HPDE6-E6E7 (cell line): ENCODE results near the gene SYT15.
"Not testable (repeated sequence)": the region's sequence is repeated elsewhere in the genome, so short reads cannot be mapped to it uniquely, and the experiment has no call there.

ENCODE experiments used
- DNase-seq: peaks from one replicate; pipeline ENCODE4 v3.0.0; 2011; ENCODE audit warnings: missing footprints; ENCODE audit errors: extremely low spot score

SYT15 gene

DNA sequence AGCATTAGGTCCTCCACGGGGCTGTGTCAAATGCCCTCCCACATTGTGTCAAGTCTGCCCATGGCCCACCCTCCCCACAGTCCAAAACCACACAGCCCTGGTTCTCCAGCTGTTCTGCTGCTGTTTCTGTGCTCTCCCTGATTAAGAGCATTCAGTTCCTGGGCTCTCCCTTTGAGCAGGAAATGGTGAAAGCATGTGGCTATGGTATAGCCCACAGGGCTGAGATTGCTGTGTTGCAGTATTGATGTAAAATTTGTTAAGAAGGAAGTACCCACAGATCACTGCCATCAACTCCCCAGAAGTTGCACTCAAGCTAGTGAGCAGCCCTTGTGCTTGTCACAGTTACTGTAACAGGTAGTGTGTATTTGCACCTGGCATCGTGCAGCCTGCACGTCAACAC, 9.3 kb downstream of the SYT15 start:
- DNase-seq, result not testable (repeated sequence)

- DNase-seq, result not testable (repeated sequence)
Measured at GRCh38 chr10:46589589-46589988, 10.7 kb downstream of the SYT15 start.

GRCh38 chr10:46591053-46591452, 12.1 kb downstream of the SYT15 start:
- not testable (repeated sequence) for DNase-seq

DNA sequence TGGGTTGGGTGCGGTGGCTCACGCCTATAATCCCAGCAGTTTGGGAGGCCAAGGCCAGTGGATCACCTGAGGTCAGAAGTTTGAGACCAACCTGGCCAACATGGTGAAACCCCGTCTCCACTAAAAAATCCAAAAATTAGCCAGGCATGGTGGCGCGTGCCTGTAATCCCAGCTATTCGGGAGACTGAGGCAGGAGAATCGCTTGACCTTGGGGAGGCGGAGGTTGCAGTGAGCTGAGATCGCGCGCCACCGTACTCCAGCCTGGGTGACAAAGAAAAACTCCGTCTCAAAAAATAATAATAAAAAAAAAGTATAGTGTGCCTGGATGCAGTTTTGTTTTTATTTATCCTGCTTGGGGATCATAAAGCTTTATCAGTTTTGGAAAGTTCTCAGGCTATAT, 14.4 kb downstream of the SYT15 start:
- not testable (repeated sequence) for DNase-seq

DNA sequence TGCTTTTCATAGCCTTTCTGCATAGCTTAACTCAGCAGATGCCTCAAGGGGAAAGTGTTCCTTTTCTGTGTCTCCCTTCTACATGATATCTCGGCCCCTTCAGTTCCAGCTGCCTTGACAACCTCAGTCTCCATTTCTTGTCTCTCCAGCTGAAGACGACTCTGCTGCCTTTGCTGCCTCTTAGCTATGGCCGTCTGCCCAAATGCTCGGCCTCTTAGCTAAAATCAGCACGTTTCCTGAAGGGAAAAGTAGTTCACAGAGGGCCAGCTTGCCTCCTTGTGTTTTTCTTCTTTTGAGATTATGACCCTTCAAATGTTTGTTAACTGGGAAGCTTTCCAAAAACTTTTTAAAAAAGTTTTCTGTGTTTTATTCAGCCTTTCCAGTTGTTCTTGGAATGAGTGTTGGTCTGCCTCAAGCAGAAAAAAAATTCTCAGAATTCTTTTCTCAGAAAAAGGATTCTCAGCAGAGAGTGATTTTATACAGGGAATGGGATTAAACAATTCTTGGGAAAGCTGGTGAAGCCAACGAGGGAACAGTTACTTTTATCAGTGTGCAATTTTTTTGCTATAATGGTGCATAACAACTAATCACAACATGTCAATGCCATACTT, 15.6 kb downstream of the SYT15 start:
- not testable (repeated sequence) for DNase-seq

DNA sequence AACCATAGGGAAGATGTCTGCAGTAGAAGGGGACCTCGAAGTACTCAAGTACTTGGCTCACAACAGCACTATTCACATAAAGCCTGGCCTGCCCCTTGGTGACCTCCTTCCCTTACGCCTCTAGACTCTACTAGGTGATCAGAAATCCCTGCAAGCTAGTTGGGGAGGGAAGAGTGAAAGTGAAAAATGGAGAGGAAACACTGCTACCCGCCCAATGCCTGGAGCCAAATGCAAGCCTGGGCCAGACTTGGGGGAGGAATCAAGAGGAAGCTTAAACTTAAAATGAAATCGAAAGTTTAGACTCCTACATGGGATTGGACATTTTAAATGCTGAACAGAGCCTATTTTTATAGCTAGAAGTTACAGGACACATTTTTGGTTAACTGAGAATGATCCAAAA, 17.6 kb downstream of the SYT15 start:
- DNase-seq, result not testable (repeated sequence)

DNA sequence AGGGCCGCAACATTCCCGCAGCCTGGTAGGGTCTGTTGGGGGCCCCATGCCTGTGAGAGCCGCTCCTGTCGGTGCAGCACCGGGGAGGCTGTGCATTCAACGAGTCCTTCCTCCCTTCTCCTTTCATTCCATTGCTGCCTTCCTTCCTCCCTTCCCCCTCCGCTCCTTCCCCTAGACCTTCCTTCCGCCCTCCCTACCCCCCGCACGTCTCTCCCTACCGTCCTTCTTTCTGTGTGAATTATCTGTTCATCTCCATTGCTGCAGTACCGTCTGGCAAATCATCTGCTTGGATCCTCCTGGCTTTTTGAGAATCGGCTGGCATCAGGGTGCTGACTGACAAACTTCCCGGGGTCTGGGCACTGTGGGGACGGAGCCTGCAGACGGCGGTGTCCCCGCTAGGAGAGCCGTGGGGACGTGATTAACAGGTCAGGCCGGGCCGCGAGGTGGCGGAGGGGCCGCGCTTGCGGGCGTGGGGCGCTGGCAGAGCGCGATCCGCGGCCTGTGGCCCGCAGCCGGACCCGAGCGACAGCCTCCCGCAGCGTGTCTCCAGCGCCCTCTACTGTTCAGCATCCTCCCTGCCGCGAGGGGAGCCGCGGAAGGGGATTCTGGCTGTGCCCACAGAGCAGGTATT, 18.8 kb downstream of the SYT15 start:
- not testable (repeated sequence) for DNase-seq

DNA sequence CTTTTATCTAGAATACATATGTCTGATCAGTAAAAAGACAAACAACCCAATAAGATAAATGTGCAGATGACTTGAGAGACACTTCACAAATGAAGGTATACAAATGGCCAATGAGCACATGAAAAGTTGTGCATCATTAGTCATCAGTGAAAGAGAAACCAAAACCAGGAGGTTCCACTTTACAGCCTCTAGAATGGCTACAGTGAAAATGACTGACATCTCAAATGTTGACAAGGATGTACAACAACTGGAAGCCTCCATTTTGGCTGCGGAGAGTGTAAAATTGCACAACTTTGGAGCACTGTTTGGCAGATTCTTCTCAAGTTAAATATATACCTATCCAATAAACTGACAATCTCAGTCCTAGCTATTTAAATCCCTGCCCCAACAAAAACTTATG, 21.6 kb downstream of the SYT15 start:
- DNase-seq, result not testable (repeated sequence)

DNA sequence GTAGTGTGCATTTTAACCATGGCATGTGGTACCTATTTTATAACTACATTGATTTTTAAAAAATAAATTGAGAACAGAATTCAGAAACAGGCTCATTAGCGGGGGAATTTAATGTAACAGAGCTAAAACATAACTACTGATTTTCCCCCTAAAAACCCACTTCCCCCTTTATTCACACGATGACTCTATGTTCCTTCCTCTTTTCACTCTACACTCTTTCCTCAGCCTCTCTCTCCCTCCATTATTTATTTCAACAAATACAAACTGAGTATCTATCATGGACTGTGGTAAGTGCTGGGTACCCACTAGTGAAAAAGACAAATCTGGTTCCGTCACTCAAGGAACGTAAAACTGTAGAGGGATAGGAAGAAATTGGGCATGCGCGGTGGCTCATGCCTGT, 36.6 kb downstream of the SYT15 start:
- not testable (repeated sequence) for DNase-seq

GRCh38 chr10:46616227-46616626, 37.3 kb downstream of the SYT15 start:
- DNase-seq, result not testable (repeated sequence)

- not testable (repeated sequence) for DNase-seq
Measured at GRCh38 chr10:46617134-46617533, 38.2 kb downstream of the SYT15 start.

- DNase-seq, result not testable (repeated sequence)
Measured at GRCh38 chr10:46617913-46618312, 39.0 kb downstream of the SYT15 start.

- DNase-seq, result not testable (repeated sequence)
Measured at GRCh38 chr10:46623899-46624654, 45.1 kb downstream of the SYT15 start.

DNA sequence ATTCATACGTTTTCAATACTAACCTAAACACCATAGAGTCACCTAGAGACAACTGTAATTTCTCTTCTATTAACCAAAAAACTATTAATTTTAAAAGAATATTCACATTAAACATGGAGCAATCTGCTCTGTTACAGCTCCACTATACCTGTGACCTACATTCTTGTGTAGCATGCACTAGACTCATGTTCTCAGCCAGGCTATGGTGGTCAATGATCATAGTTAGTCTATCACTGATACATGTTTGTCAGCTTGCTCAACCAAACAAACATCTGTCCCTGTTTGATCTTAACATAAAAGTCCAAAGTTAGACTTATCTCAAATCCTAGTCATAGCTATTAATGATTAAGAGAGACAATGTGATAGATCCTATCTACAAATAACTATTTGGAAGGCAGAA, 50.9 kb downstream of the SYT15 start:
- DNase-seq, result not testable (repeated sequence)

DNA sequence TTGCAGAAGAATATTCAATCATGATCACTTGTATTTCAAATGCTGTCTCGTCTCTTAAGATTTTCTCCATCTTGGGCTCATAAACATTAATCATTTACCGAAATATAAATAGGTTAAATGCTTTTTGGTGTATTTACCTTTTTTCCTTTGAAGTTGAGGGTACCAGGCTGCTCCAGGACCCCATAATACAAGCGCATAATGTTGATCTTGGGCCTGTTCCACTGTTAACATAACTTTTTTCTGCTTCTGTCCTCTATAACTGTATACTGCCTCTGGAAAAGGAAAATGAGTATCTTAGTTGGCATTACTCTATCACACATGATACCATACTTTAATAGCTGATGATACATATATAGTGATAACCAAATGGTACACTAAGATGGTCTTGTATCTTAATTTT, 51.9 kb downstream of the SYT15 start:
- not testable (repeated sequence) for DNase-seq

- DNase-seq, result not testable (repeated sequence)
Measured at GRCh38 chr10:46631683-46632082, 52.8 kb downstream of the SYT15 start.

GRCh38 chr10:46634698-46635097, 55.8 kb downstream of the SYT15 start:
- not testable (repeated sequence) for DNase-seq

DNA sequence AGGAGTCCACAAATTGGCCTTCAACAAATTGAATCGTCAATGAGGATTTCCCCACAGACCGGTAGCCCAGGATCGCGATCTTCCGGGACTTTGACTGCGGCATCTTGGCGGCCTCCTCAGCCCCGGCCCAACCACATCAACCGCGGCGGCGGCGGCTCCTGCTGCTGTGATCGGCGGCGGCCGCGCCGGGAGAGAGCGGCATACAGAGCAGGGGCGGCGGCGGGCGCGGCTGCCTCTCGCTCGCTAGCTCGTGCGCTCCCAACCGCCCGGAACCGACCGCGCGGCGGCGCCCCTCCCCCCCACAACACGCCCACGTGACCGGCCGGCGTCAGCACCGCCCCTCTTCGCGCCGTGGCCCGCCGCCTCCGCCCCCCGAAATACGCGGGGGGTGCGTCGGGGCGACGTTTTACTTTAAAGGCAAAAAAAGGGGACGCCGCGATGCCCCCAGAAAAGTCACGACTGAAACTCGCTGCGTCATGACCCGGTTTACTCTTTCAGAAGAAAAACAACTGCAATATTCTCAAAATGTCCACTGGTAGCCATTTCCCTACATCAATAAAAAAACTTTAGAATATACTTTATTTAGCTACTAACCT, 56.5 kb downstream of the SYT15 start:
- DNase-seq, result not testable (repeated sequence)

DNA sequence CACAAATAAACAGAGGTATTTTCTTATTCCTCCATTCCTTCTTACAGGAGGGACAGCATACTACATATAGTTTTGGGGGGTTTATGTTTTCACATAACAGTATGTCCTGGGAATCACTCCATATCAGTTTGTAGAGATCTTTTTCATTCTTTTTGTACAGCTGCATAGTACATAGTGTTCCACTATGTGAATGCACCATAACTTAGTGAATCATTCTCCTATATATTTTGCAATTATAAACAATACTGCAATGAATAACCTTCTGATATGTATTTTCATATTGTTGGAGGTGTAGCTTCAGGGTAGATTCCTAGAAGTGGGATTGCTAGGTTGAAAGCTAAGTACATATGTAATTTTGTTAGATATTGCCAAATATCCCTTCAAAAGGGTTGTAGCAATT, 61.1 kb downstream of the SYT15 start:
- not testable (repeated sequence) for DNase-seq
